HG03432 (cell line): ENCODE data around the gene KLHL28.

ENCODE experiments used
- ATAC-seq: cut with Tn5 transposase; IDR thresholded peaks from one replicate; pipeline ENCODE4 v1.9.1; 2021; ENCODE audit warnings: mild to moderate bottlenecking, moderate library complexity; ENCODE audit not compliant: unreplicated experiment

Gene KLHL28

GRCh38 chr14:44961554-44962333 is at the start of gene KLHL28, which contains the start of gene TOGARAM1:
Gene KLHL28 (minus strand): TSS chr14:44961947. CDS start chr14:44945928, 16,019 bp downstream.
Gene TOGARAM1 (plus strand): TSS chr14:44962190. CDS start chr14:44962422, 232 bp downstream.
- ATAC-seq, result peak; percentile 93

DNA sequence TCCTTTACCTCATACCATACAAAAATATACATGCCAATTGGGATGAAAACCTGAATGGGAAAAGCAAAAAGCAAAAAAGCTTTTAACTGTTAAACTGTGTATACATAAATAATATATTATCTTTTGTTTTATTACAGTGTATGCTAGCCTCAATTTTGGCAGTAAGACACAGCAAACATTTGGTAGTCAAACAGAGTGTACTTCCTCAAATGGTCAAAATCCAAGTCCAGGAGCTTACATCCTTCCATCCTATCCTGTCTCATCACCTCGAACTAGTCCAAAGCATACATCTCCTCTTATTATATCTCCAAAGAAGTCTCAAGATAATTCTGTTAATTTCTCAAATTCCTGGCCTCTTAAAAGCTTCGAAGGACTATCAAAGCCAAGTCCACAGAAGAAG is 42.2 kb upstream of the KLHL28 start:
- no peak for ATAC-seq

DNA sequence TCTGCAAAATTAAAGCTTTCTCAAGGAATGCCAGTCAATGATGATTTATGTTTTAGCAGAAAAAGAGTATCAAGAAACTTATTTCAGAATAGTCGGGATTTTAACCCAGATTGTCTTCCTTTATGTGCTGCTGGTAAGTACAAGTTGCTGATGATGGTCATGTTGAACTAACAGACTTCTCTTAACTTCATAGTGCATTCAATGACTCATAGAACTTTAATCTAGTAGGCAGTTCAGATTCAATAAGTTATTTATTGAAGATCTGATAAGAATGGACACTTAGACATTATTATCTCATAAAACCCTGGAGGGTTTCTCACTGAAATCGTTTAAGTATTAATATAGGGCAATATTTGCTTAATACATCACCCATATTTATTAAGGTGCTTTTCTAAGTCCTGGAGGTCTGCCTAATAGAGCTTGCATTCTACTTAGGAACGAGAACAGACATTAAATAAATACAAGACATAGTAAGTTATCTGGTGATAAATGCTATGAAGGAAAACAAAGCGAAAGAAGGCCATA is 34.1 kb upstream of the KLHL28 start:
- no peak for ATAC-seq

DNA sequence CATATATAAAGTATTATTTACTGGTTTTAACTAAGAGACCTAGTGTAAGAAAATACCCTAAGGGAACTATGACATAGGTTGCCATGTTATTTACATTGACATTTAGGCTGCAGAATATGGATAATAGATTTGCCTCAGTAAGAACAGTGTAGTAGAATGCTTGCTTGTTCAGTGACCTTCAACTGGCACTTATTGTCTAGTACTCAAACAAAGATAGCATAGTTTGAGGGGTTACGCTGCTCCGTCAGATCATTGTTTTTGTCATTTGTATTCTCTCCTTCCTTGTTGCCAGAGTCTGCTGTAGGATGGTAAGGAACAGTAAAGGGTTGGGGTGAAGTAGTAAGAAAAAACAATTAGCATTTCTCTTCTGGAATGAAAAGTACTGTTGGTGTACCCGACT is 33.4 kb upstream of the KLHL28 start:
- no peak for ATAC-seq

GRCh38 chr14:44990533-44990932 is 28.8 kb upstream of the KLHL28 start:
- no peak for ATAC-seq

DNA sequence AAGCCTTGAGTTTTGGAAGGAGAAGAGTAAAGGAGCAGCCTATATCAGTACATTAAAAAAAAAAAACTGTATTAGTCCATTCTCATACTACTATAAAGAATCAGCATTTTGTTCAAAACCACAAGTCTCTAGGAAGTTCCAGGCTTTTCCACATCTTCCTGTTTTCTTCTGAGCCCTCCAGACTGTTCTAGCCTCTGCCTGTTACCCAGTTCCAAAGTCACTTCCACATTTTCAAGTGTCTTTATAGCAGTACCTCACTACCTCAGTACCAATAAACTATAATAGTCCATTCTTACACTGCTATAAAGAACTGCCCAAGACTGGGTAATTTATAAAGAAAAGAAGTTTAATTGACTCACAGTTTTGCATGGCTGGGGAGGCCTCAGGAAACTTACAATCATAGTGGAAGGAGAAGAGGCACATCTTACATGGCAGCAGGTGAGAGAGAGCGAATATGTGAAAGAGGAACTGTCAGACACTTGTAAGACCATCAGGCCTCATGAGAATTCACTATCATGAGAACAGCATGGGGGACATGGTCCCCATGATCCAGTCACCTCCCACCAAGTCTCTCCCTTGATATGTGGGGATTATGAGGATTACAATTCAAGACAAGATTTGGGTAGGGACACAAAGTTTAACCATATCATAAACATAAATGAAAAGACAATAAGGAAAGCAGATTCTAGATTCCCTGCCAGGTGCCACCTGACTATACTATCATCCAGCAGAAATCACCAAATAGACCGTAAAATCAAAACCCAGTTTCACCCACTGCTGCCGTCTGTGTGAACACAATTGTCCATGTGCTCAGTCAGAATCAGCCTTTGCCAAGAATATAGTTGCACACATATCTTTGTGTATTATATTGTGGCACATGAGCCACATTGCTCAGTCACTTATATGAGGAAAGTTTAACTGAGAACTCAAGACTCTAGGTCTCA is 28.0 kb upstream of the KLHL28 start:
- no peak for ATAC-seq

DNA sequence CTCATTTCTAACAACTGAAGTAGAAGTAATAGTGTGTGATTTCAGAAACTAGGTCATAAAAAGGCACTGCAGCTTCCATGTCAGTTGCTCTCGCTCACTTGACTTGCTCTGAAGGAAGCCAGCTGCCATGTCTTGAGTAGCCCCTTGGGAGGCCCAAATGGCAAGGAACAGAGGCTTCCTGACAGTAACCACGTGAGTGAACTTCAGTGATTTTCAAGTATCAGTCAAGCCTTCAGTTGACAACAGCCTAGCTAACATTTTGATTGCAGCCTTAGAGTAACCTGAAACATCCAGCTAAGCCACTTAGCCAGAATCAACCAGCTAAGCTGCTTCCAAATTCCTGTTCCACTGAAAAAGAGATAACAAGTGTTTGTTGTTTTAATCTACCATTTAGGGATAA is 26.9 kb upstream of the KLHL28 start:
- ATAC-seq, result no peak

GRCh38 chr14:44982594-44982993 is 20.8 kb upstream of the KLHL28 start:
- ATAC-seq, result no peak

DNA sequence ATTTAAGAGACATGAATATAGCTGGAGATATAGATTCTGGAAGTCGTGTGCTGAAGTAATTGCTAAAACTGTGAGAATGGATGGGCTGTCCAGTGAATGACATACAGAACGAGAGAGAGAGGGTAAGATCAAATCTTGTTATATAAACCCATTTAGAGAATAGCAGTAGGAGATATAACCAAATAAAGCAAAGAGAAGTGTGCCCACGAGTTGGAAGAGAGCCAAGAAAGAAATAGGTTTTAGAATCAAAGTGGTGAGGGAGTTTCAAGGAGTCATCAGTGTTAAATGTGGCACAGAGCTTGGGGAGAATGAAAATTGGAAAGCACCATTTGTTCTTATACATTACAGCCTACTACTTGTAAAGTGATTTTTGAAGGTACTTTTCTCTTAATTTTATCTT is 19.5 kb upstream of the KLHL28 start:
- no peak for ATAC-seq

DNA sequence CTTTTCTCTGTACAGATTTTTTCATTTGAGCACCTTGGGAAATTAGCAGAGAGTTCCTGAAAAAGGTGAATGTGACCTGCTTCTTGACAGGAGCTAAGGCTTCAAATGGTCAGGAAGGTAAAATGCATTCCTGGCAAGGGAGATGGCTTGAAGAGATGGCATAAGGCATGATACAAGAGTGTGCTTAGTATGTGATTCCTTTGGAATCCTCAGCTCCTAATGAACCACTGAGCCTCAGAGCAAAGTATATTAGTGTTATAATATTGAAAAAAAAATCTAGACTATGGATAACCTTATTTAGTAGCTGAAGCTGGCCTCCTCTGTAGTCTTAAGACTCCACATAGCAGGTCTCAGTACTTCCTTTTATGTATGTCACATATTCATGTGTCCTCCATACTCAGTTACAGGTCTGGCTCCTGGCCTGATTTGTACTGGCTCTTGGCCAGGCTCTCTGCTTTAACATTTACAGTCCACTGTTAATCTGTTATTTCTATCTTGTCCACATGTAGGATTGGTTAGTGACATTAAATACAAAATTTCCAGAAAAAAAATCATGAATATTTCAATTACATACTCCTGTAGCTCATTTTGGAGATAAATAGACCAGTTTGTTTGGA is 18.1 kb upstream of the KLHL28 start:
- ATAC-seq, result no peak

GRCh38 chr14:44979273-44979672 is 17.5 kb upstream of the KLHL28 start:
- ATAC-seq, result no peak

GRCh38 chr14:44971459-44971858 is 9.7 kb upstream of the KLHL28 start:
- ATAC-seq, result no peak

DNA sequence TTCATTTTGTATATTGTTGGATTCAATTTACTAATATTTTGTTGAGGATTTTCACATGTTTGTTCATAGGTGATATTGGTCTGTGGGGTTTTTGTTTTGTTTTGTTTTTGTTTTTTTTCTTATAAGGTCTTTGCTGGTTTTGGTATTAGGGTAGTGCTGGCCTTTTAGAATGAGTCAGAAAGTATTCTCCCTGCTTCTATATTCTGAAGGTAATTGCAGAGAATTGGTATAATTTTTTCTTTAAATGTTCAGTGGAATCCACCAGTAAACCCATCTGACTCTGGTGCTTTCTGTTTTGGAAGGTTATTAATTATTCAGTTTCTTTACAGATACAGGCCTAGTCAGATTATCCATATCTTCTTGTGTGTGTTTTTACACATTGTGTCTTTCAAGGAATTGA is 9.2 kb upstream of the KLHL28 start:
- peak; percentile 54 for ATAC-seq

GRCh38 chr14:44968714-44969113 is 7.0 kb upstream of the KLHL28 start:
- ATAC-seq, result no peak

DNA sequence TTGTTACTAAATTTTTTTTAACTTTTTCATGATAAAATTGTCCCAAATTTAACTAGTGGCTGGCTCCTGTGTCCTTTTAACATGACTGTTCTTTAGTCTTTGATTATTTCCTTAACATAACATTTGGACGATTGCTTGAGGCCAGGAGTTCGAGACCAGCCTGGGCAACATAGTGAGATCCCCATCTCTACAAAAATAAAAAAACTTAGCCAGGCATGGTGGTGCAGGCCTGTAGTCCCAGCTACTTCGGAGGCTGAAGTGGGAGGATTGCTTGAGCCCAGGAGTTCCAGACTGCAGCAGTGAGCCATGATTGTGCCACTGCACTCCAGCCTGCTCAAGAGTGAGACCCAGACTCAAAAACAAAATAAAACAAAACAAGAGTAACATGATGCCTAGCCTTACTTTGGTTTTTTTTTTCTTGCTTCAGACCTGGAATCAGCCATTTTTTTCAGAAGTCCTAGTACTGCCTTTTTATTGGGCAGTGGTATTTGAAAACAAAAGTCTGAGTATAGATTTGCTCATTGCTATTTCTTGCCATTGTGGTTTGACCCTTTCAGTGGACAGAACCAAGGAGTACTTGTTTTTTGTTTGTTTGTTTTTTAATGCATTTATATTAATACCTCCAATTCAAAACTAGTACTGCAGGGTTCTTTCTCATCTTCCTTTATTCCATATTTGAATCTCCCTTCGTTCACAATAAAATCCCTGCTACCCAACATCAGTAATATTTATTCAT is 5.0 kb upstream of the KLHL28 start:
- ATAC-seq, result no peak

DNA sequence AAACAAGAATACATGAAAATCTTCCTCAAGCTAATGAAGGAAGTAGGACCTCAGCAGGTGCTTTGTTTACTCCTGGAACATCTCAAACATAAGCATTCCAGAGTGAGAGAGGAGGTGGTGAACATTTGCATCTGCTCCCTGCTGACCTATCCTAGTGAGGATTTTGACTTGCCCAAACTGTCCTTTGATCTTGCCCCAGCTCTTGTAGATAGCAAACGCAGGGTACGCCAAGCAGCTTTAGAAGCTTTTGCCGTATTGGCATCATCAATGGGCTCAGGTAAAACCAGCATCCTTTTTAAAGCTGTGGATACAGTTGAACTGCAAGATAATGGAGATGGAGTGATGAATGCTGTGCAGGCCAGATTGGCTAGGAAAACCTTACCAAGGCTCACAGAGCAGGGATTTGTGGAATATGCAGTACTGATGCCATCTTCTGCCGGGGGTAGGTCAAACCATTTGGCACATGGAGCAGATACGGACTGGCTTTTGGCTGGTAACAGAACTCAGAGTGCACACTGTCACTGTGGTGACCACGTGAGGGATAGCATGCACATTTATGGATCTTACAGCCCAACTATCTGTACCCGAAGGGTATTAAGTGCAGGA is 2.1 kb upstream of the KLHL28 start:
- no peak for ATAC-seq

GRCh38 chr14:44963044-44963528 is 1.3 kb upstream of the KLHL28 start:
- ATAC-seq, result no peak

GRCh38 chr14:44962334-44963043 is 742 bp upstream of the KLHL28 start:
- ATAC-seq, result peak; percentile 44

GRCh38 chr14:44961151-44961553 is 595 bp downstream of the KLHL28 start:
- ATAC-seq, result peak; percentile 21
